OCI-LY3 (cell line): ENCODE data around the gene PARP15.
"Not testable (repeated sequence)": the region's sequence is repeated elsewhere in the genome, so short reads cannot be mapped to it uniquely, and the experiment has no call there.

Experiments
- EZH2phosphoT487 ChIP-seq: fragments of 200-600 bp; shearing (Covaris generic); IDR thresholded peaks from 2 replicates; pipeline ENCODE4 v1.6.1; 2018; ENCODE audit warnings: antibody characterized with exemption, mixed run types, low read depth
- TF ChIP-seq, protein P1 (sequence below): fragments of 200-600, 300-600 bp; sonication (generic); IDR thresholded peaks from 2 replicates; pipeline ENCODE4 v1.5.1; 2014; ENCODE audit warnings: antibody characterized with exemption, low read length, low read depth

DNA sequence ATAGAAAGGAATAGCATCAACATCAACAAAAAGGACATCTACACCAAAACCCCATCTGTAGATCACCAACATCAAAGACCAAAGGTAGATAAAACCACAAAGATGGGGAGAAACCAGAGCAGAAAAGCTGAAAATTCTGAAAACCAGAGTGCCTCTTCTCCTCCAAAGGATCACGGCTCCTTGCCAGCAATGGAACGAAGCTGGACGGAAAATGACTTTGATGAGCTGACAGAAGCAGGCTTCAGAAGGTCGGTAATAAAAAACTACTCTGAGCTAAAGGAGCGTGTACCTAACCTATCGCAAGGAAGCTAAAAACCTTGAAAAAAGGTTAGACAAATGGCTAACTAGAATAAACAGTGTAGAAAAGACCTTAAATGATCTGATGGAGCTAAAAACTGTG lies 74.5 kb downstream of the PARP15 start:
- TF ChIP-seq, protein P1, sequence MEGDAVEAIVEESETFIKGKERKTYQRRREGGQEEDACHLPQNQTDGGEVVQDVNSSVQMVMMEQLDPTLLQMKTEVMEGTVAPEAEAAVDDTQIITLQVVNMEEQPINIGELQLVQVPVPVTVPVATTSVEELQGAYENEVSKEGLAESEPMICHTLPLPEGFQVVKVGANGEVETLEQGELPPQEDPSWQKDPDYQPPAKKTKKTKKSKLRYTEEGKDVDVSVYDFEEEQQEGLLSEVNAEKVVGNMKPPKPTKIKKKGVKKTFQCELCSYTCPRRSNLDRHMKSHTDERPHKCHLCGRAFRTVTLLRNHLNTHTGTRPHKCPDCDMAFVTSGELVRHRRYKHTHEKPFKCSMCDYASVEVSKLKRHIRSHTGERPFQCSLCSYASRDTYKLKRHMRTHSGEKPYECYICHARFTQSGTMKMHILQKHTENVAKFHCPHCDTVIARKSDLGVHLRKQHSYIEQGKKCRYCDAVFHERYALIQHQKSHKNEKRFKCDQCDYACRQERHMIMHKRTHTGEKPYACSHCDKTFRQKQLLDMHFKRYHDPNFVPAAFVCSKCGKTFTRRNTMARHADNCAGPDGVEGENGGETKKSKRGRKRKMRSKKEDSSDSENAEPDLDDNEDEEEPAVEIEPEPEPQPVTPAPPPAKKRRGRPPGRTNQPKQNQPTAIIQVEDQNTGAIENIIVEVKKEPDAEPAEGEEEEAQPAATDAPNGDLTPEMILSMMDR, result not testable (repeated sequence)
- TF ChIP-seq EZH2phosphoT487, result not testable (repeated sequence)
